Lower leg skin (tissue), 4 donors: ENCODE results near the gene AHNAK2. TPM values are rescaled to one million over a fixed set of nuclear protein-coding genes. Genes with fewer than 3 reads are reported as not detected.

ENCODE experiments used
- DNase-seq, 2 donors: peaks; one replicate each; pipeline ENCODE4 v3.0.0-alpha.2; 2019; ENCODE audit warnings: low spot score in 2 of 2
- H3K4me3 ChIP-seq: fragments of 200-600 bp; sonication (generic); 2 replicates; pipeline ENCODE4 v1.5.1; 2017; ENCODE audit warnings: mild to moderate bottlenecking, low read depth; ENCODE audit not compliant: poor library complexity, severe bottlenecking
- CTCF ChIP-seq, 3 donors: fragments of 450-650 bp; IDR thresholded peaks; one replicate each; pipeline ENCODE4 v1.5.1; 2016; ENCODE audit warnings: antibody characterized with exemption in 3 of 3, mild to moderate bottlenecking in 3 of 3, moderate library complexity in 2 of 3
- POLR2A ChIP-seq, 2 donors: fragments of 450-650 bp; IDR thresholded peaks; one replicate each; pipeline ENCODE4 v1.6.1; 2016 to 2017; ENCODE audit warnings: antibody characterized with exemption in 2 of 2, mild to moderate bottlenecking in 1 of 2, moderate library complexity in 1 of 2
- WGBS, 2 donors: methylation state at CpG; one replicate each; pipeline ENCODE4 v1.1.5; 2018; 5-methylcytosine and 5-hydroxymethylcytosine counted together
- intact Hi-C: fragments of 100-400 bp; cut with DNase I; formaldehyde crosslinking; loops from one replicate; pipeline ENCODE4 v1.15.0; 2023; ENCODE audit warnings: low total_unique reads
- total RNA-seq, 4 donors: library from RNA; depleted of rRNA; stranded (reverse); fragments of >200 nt; gene quantifications; one replicate each; pipeline ENCODE4 v1.1.0, GENCODE V29; 2016

The AHNAK2 gene
- total RNA-seq, 4 donors from 2014 or later = 671 to 950 (median 756) TPM

DNA sequence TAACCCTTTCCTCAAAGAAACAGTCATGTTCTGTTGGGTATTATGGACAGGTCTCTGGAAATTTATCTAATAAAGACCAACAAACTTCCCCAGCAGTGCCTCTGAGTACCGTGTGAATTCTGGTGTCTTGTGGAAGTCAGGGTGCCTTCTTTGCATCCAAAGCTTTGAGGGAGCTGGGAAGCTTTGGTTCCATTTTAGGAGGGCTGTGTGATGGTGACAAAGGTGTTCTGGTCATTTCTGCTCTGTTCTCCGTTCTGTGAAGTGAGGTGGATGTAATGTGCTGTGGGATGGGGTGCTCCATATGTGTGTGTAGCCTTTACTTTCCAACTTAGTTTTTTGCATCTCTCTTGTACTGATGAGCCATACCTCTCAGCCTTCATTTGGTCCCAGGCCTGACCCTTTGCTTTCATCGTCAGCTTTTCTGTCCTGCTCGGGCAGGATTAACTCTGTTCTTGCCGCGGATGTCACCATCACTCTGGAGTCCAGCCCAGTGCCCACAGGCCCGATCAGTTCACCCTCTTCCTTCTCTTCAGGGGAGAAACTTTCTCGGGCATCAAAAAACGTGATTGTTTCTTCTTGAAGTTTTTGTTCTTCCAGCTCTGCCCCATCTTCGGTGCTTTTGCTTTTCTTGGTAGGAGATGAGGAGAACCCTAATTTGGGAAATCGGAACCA is 40.3 kb downstream of the AHNAK2 start:
- 69 to 74% methylated on average over 11 of the region's 11 CpGs for WGBS, 2 donors
- peak in 1 of 2 donors; percentile 57 for DNase-seq
- H3K4me3 ChIP-seq = no peak overlapping the region
- no peak for TF ChIP-seq POLR2A (IDR thresholded peaks at IDR 0.05)
- TF ChIP-seq CTCF (IDR thresholded peaks at IDR 0.05) = no peak
- intact Hi-C loops = no loop called here

DNA sequence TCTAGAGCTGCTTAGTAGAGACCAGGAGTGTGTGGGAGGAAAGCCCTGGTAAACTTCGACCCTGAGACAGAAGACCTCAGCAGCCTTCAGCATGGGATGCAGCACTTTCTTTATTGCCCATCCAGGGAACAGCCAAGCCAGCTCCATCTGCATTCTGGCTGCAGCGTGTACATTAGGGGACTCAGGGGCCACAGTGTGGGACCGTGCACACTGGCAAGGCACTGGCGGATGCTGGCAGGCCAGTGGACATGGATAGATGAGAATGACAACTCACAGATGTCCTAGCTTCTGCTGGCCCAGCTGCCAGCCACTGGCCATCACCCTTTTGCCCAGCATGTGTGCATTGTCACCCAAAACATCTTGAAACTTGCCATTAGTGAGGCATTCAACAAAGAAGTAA is 41.0 kb downstream of the AHNAK2 start:
- intact Hi-C loops = no loop called here
- TF ChIP-seq CTCF (IDR thresholded peaks at IDR 0.05) = no peak
- no peak for TF ChIP-seq POLR2A (IDR thresholded peaks at IDR 0.05)
- WGBS, 2 donors = 90 to 92% methylated on average over 3 to 4 of the region's 4 CpGs
- DNase-seq = no peak
- no peak overlapping the region for H3K4me3 ChIP-seq

GRCh38 chr14:104936361-104937155 is 41.6 kb downstream of the AHNAK2 start:
- no peak for TF ChIP-seq POLR2A (IDR thresholded peaks at IDR 0.05)
- no peak for TF ChIP-seq CTCF (IDR thresholded peaks at IDR 0.05)
- intact Hi-C loops = no loop called here
- no peak overlapping the region for H3K4me3 ChIP-seq
- DNase-seq = peak in 1 of 2 donors; percentile 86
- WGBS, 2 donors = 73 to 75% methylated on average over 10 of the region's 10 CpGs

DNA sequence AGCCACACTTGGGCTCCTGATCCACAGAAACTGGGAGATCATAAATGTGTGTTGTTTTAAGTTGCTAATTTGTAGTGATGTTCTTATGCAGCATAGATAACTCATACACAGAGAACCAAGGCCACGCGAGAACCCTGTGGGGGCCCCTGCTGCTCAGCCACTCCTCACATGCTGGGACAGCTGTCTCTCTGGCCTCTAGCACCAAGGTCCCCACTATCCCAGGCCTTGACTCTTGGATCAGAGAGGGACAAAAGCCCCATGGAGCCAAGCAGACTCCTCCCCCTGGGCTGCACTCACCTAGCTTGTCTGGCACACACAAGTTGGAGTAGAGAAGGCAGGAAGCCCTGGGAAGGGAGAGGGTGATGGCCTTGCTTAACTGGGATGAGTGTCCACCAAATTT is 42.2 kb downstream of the AHNAK2 start:
- intact Hi-C loops = no loop called here
- DNase-seq = peak in 1 of 2 donors; percentile 50
- TF ChIP-seq CTCF (IDR thresholded peaks at IDR 0.05) (no peak), POLR2A (IDR thresholded peaks at IDR 0.05) (no peak)

DNA sequence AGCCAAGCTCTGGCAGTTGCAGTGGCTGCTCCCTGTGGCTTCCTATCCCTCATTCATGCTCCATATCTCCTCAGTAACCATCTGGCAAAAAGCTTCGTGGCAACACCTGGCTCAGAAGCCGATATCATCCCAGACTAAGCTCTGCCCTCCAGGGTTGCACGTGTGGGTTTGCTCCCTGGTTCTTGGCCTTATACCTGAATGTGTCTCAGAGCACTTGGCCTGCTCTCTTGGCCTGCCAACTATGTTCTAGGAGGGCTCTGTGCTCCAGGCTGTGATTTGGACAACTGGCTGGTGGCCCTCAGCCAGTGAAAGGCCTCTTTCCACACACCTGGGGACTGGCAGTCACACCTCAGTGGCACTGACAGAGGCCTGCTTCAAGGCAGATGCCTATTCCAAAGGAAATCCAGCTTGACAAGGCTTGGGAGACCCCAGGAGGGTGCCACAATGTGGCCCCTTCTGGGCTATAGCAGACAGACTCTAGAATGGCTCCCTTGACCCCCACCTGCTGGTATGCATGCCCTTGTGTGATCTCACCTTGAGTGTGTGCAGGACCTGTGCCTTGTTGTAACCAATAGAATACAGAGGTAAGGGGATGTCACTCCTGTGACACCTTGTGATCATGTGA is 43.0 kb downstream of the AHNAK2 start:
- TF ChIP-seq POLR2A (IDR thresholded peaks at IDR 0.05) = no peak
- TF ChIP-seq CTCF (IDR thresholded peaks at IDR 0.05) = no peak
- no peak overlapping the region for H3K4me3 ChIP-seq
- 33 to 45% methylated on average over 3 of the region's 3 CpGs for WGBS, 2 donors
- DNase-seq = peak in 1 of 2 donors; percentile 80
- intact Hi-C loops = no loop called here

More for the DNA sequence above, 42.2 kb downstream of the AHNAK2 start:
- H3K4me3 ChIP-seq = no peak overlapping the region
- 59 to 93% methylated on average over 2 of the region's 2 CpGs for WGBS, 2 donors
